Embryonic facial prominence (tissue), 1 donor: ENCODE measurements around the gene TMEM271.

Source experiments
- DNase-seq: peaks from one replicate; pipeline ENCODE4 v3.0.0-alpha.2; 2016; ENCODE audit errors: extremely low spot score

The TMEM271 gene

DNA sequence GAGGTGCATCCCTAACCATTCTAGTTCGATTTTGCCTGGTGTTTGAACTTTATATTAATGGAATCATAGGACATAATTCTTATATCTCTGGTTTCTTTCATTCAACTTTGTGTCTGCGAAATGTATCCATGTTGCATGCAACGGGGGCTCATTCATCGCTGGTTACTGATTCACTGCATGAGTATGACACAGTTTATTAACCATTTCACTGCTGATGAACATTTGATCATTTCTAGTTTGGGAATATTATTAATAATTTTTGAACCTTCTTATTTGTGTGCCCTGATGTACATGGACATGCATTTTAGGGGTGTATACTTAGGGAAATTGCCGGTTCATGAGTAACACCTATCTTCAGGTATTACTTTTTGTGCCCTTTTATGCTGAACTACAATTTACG, 5.1 kb upstream of the TMEM271 start:
- DNase-seq = no peak

DNA sequence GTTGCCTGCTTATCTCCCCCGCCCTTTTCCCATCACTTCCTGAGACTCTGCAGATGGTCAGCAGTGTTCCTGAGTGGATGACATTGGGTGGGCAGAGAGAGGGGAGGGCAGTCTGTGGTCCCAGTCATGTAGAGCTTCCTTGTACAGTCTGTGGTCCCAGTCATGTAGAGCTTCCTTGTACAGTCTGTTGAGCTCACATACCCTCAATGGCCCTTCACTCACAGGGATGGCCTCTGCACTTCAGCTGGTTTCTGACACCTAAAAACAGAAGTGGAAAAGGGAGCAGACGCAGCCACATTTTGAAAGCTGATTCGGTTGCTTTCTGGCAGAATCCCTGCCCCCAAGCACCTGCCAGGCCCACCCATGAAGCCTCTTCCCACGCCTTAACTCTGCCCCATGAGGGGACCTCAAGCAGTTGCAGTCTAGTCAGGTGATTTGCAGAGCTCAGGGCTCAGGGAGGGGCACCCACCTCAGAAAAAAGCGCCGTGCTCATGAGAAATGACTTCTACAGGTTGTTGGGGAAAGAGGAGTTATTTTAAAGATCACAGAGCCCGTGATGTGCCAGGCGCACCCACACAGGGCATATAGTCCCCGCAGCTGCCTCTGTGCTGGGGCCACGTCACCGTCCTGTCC, 3.6 kb upstream of the TMEM271 start:
- no peak for DNase-seq

DNA sequence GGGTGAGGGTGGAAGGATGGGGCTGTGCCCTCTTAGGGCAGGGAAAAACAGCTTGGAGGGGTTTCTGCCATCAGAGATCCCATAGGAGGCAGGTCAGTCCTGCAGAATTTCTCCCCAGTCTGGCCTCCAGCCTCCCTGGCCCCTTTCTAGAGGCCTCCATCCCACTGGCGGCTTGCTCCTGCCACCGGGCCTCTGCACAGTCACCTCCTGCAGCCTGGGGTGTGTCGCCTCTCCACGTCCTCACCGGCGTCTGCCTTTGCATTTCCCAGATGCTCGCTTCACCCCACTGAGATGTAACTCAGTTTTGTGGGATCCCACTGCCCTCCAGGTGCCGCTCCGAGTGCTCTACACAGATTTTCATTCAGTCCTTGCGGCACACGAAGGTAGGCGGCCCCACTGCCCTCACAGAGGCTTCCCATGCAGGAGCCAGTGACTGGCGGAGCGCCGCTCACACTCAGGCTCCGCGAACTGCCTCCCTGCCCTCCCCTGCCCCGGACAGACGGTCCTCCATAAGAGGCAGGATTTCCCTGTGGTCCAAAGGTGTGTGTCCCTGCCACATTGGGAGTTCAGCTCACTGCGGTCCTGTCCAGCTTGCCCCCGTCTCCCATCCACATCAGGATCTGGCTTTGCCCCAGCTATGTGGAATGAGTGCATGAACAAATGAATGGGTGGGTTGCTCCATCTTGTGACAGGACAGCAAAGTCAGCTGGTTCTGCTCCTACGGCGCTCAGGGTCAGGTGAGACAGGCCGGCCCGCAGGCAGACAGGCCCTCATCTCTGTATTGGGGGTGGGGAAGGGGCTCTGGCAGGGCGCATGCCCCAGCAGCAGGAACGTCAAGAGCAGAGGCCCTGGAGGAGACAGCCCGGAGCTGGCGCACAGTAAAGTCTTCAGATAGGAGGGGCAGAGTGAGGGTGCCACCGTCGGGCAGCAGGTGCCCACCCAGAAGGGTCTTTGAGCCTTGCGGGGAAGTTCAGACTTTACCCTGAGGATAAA, 2.7 kb upstream of the TMEM271 start:
- no peak for DNase-seq

DNA sequence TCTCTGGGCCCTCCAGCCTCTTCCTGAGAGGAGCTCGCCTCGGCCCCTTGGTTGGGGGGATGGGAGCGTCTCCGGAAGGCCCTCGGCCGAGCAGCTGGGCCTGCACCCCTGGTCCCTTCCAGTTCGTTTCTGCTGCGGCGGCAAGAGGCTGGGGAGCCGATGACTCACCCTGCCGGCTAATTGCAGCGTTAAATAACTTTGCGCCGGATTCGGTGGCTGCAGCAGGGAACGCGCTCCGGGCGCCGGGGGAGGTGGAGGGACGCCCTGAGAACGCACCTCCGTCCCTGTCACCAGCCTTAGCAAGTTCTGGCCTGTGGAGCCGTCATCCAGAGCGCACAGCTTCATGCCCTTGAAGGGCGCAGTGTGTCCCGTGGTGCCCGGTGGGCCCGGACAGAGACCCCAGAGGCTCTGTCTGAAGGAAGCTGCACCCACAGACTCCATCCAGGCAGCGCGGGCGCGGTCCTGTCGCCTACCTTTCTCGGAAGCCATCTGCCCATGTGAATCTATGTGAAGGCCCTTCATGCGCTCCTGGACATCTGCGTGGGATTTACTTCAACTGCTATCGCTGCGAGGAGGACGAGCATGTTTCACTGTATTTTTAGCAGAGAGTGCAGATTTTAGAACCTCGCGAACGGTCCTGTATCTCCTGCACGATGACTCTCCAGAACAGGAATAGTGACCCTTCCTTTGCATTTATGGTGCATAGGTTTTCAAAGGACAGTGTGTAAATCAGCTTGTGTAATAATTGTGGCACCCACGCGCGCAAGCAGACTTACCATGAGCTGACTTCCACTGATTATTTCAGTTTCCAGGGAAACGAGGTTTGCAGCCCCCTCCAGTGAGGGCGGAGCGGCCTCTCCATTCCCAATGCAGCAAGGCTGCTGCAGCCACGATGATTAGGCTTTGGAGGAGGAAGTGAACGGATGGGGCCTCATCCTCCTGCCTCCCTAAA, 1.7 kb upstream of the TMEM271 start:
- DNase-seq = no peak

DNA sequence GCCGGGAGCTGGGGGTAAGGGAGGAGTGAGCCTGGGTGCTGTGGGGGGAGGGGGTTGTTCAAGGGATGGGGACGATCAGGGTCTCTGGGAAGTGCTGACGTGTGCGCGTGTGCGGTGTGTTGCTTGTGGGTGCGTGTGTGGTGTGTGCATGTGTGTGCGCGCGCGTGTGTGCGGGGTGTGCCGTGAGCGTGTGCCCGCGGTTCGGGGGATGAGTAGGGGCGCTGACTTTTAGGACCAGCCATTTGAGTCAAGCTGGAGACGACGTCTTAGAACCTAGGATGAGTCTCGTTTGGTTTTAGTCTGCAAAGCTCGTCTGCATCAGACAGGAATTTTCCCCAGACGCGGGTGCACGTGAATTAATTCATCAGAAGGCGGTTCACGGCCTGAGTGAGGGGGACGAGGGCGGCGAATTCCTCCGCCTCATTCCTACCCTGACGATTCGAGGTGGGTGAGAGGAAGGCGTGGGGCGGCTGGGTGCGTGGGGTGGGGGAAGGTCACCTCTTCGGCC, 950 bp upstream of the TMEM271 start:
- DNase-seq = no peak

DNA sequence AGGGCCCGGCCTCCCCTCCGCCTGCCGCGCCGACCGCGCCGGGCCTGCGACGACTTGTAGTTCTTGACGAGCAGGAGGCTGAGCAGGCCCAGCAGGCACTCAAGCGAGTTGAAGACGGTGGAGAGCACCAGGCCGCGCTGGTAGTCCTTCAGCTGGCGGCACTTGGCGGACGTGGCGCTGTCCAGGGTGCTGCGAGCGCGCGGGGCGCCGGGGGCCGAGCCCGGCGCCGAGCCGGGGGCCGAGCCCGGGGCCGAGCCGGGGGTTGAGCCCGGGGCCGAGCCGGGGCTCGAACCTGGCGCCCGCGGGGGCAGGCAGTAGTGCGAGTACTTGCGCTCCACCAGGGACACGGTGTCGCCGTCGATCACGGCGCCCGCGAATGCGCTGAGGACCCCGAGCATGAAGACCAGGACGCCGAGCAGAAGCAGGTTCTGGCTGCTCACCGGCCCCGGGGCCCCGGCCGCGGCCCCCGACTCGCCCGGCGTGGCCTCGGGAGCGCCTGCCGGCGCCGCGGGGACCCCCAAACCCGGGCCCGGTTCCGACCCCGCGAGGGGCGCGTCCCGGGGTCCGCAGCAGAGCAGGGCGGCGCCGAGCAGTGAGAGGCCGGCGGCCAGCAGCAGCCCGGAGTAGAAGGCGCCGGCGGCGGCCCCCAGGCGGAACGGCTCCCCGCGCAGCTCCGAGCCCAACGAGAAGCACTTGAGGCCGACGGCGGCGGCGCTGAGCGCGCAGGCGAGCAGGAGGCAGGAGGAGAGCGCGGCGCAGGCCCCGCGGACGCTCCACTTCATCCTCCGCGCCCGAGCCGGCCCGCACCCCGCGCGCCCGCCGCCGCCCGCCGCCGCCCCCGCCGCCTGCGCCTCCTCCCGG, 584 bp downstream of the TMEM271 start:
- DNase-seq = peak; percentile 54

DNA sequence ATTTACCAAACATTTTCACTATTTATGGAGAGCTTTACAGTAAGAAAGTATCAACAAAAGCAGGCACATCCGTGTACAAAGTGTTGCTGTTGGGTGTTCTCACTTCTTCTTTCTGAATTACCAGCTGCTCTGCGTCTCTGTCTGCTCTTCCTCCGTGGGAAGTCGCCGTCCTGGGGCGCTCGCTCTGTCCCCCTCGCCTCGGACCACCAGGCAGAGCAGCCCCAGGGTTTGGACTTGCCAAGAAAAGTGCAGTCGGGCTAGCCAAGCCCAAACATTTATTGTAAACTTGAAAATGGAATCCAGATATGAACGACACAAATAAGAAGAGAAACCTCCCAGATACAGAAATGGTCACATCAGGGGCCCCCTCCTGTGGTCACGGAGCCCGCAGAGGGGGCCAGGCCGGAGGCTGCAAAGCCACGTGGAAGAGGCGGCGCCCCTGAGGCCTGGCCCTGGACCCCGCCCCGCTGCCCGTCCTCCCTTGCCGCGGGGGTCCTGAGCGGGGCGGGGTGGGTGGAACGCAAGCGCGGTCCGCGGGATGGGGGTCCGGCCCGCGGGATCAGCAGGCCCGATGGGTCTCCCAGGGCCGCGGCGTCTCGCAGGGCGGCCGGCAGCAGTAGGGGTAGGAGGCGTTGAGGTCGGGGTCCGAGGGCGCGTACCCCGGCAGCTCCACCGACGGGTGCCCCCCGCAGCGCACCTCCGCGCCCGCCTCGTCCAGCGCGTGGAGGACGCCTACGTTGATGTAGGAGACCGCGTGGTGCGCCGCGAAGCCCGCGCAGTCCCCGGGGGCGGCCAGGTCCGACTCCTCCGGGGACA, 1.5 kb downstream of the TMEM271 start:
- no peak for DNase-seq

DNA sequence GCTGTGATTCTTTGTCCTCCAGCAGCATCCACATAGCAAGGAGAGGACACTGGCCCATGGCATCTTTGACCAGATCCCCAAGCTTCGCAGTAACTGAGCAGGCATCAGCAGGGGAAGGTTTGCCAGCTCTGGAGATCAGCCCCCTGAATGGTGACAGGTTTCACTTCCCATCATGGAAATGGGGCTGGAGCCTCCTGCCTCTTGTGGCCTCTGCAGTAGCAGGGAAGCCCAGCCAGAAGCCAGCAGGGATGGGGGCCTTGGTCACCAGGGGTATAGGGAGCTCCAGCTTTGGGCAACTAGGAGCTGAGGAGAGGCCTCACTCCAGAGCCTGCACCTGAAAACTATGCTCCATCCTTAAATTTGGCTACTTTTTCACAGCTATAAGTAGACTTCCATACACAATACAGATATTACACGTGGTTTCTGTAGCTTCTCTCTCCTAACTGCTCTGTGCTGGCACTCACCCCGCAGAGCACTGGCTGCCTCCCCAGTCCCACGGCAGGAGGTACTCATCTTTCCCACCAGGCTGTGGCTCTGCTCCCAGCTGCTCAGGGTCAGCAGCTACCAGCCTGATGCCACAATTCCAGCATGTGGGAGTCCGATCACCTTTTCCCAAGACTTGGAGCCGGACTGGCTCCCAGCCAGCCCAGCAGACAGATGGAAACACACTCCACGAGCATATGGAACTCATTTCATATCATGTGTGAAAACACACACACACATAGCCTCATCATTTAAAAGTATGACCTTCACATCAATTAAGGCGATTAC, 2.8 kb downstream of the TMEM271 start:
- DNase-seq = no peak

DNA sequence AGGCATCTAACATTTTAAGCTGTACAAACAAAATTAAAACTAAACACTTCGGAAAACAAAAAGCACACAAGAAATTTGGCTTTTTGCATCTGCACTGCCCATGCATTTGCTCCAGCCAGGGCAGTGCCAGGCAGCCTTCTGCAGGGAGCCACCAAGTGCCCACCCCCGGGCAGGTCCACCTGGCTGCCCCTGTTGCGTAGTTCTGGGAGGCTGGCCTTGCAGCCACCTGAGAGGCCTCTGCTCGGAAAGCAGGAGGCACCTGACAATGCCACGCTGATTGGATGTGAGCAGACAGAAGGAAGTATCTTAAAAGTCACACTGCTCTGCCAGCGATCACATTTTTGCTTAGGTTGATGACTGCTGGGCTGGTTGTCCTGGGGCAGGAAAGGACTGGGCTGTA, 3.5 kb downstream of the TMEM271 start:
- no peak for DNase-seq

DNA sequence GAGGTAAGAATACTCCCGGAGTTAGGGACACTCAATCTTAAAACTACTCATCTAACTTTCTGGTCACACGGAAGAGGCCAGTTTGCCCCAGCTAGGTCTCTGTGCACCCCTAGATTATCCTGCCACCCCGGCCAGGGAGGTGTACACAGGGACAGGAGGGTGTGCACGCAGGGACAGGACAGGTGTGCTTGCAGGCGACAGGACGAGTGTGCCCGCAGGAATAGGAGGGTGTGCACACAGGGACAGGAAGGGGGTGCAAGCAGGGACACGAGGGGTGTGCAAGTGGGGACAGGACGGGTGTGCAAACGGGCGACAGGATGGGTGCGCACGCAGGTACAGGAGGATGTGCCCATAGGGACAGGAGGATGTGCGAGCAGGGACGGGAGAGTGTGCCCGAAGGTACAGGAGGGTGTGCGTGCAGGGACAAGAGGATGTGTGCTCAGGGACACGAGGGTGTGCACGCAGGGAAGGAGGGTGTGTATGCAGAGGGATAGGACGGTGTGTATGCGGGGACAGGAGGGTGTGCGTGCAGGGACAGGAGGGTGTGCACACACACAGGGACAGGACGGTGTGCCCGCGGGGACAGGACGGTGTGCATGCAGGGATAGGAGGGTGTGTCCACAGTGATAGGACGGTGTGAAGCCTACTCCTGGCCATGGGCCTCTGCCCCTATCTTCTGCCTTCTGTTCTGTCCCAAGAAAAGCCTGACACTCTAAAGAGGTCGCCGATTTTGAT, 4.1 kb downstream of the TMEM271 start:
- no peak for DNase-seq

DNA sequence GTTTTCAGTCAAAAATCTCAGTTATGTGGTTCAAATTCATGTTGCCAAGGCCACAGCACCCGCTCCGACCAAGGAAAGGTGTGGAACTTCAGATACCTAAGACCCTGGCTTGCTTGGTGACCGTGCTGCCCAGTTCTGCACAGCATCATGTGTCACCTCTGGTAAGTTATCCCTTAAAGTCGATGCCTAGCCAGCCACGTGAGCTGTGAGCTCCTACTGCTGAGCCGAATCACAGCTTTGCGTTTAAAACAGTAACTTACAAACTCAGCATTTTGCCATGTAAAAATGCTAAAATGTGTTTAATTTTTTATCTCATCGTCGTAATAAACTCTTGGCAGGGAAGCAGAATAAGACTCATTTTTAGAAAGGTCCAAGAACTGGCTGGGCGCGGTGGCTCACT, 5.3 kb downstream of the TMEM271 start:
- DNase-seq = no peak

DNA sequence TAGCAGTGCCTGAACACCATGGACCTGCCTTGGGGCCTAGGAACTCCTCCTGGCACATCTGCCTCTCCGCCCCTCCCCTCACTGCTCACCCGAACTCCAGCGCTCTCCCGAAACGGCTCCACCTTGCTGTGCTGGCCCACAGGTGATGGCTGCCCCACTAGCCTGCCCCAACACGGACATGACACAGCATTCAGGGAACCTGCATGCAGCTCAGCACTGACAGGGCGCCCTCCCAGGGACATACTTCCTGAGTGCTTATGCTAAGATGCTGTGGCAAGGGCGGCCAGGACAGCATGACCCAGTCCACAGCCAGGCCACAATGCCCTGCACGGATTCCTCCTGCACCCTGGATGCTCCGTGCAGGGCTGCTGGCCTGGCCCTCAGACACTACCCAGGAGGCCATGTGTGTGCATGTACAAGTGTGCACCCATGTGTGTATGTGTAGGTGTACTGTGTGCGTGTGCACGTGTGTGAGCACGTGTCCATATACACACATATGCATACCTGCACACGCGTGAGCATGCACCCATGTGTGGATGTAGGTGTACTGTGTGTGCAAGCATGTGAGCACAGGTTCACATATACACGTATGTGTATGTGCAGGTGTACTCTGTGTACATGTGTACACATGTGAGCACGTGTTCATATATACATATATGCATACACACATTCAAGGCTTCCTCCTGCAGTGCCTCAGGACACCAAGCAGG, 6.0 kb downstream of the TMEM271 start:
- DNase-seq = no peak

DNA sequence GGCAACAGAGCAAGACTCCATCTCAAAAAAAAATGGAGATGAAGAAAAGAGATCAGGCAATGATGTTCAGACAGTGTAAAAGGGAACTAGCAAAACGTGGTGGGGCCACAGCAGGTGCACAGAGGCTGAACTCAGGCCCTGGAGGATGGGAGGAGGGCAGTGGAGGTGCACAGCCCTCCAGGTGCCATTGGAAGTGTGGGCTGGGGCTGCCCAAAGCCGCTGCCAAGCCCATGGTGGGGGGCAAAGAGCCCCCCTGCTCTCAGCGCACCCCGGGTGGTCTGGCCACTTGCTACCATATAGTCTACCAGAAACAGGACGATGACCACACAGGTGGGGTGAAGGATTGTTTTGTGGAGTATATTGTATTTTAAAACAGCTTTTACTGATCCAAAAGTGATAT, 7.1 kb downstream of the TMEM271 start:
- DNase-seq = no peak

DNA sequence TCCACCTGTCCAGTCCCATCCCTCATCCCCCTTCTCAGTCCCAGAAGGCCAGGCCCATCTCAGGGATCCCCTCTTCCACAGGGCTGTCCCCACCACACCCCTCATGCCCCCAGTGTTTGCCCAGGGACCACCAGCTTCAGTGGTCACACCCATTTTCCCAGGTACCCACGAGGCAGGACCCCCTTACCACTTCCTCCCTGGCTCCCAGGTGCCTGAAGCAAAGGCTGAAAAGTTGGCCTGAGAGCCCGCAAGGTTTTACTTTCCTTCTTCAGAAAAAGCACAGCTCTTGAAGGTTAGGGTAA, 7.8 kb downstream of the TMEM271 start:
- no peak for DNase-seq

DNA sequence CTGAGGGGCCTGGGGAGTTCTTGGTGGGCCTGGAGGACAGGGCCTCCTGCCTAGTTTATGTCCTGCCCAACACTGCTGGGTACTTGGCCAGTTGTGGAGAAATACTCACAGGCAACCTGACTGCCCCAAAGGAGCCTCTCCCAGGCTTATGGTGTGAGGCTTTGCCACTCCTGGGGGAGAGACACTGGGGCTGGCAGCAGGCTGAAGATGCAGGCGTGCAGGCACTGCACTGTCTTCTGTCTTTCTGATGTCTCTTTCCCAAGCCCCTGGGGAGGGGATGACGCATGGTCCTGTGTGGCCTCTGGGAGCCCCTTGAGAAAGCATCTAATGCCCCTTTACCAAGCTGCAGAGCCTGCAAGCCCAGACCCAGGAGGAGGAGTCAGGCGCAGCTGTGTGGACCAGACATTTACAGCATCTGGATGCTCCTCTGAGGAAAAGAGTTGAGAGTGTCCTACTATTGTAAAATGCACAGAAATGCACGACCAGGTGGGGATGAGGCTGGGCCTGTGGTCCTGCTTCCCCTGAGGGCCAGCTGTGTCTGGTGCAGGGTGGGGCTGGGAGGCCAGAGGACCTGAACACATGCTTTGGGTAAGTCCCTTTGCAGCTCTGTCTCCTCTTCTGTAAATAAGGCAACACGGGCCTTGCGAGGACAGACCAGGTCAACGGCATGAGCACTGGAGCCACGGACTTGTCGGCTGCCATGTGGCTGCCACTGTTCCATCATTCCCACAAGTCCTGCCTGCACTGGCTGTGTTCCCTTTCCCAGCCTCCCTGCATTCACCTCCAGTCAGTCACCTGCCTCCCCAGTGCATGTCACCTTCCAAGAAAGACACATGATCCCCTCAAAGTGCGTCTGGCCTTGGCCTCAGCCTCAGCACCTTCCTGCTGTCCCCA, 8.4 kb downstream of the TMEM271 start:
- DNase-seq = no peak

DNA sequence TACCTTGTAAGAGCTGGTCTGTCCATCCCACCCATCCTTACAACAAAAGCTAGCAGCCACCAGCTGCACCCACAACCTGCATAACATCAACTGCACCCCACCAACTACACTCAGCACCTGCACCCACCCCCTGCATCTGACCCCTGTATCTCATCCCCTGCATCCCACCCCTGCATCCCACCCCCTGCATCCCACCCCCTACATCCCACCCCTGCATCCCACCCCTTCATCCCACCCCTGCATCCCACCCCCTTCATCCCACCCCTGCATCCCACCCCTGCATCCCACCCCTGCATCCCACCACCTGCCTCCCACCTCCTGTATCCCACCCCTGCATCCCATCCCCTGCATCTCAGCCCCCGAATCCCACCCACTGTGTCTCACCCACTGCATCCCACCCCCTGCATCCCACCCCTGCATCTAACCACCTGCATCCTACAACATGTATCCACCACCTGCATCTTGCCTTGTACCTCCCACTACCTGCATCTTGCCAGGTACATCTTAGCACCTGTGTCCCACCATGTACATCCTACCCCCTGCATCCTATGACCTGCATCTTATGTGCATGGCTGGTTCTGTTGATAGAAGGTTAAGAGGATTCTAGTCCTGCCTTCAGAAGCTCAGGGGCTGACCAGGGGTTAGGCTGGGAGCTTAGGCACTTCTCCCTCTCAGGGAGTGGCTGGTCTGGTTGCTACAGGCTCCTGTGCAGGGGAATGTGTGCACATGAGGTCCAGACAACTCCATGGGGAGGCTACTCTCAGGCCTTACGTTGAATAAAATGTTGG, 9.4 kb downstream of the TMEM271 start:
- no peak for DNase-seq
